HG03521 (cell line): Measurements from ENCODE around the gene GRIK1.

ENCODE experiments used
- ATAC-seq: cut with Tn5 transposase; IDR thresholded peaks from one replicate; pipeline ENCODE4 v1.9.1; 2021; ENCODE audit warnings: mild to moderate bottlenecking, moderate library complexity; ENCODE audit not compliant: unreplicated experiment

The GRIK1 gene

DNA sequence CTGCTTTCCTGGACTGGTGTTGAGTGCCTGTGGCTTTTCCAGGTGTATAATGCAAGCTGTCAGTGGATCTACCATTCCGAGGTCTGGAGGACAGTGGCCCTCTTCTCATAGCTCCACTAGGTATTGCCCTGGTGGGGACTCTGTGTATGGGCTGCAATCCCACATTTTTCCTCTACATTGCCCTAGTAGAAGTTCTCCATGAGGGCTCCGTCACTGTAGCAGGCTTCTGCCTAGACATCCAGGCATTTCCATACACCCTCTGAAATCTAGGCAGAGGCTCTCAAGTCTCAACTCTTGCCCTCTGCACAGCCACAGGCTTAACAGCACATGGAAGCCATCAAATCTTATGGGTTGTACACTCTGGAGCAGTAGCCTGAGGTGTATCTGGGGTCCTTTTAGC, 107.6 kb downstream of the GRIK1 start:
- no peak for ATAC-seq

DNA sequence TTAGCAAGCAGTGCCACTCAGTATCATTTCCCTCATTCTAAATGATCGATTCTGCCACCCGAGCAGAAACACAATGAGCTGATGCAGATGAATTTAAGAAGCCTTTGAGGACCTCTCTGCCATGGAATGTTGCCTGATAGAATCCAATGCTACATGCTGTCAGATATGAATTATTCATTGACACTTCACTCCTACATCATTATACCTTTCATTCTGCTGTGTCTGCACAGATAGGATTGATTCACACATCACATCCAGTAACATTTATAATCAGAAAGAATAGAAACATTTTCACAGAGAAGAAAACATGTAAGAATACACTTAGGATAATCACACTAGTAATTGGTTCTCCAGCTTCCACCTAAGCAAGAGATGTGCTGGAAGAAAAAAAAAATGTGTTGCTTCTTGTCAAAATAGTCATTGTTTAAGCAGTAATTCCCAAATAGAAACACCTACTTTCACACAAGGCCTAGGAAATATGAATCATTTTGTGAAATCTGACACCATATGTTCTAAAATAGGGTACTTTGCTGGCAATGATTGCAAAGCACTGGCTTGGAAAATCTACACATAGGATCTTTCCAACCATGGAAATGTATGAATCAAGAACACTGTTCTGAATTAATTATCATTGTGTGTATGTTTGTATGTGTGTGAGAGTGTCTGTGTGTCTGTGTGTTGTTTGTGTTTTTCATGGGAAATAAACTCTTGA, 110.1 kb downstream of the GRIK1 start:
- no peak for ATAC-seq

DNA sequence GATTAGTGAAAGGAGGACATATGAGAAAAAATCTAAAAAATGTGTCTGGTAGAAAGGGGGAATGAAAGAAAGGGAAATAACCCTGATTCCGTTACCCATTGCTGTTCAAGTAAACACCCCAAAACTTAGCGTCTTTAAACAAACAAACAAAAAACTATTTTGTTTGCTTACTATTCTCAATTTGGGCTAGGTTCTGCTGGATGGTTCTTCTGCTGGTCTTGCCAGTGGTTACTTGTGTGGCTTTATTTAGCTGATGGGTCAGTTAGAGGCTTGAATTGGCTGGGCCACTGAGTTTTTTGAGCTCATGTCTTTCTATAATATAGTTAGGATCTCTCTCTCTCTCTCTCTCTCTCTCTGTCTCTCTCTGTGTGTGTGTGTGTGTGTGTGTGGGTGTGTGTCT, 112.1 kb downstream of the GRIK1 start:
- ATAC-seq = no peak

- ATAC-seq = no peak
These were observed 112.6 kb downstream of the GRIK1 start for GRCh38 chr21:29827236-29827635.

DNA sequence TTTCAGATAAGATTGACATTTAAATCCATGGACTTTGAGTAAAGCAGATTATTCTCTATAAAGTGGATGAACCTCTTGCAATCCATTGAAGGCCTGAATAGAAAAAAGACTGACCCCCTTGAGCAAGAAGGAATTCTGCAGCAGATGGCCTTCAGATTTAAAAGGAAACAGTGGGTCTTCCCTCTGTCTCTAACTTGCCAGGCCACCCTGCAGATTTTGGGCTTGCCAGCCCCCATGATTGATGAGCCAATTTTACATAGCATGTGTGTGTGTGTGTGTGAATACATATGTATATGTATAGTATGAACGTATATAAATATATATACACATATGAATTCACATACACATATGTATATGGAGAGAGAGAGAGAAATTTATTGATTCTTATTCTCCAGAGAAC, 113.4 kb downstream of the GRIK1 start:
- no peak for ATAC-seq

DNA sequence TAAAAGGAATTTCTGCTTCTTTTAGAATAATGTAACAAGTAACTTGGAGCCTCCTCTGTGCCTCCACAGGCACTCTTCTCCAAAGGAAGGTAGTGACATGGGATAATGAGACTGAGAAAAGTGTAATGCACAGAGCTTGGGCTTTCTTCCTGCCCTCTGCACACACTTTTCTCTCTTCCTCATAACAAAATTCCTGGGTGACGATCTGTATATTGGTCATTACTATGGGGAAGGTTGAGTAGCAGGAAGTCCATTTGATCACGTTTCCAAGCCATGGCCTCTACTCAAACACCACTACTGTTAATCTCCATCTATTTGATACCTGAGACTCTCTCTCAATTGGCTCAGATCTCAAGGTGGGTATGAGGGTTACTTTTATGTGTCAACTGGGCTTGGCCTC, 113.9 kb downstream of the GRIK1 start:
- no peak for ATAC-seq

DNA sequence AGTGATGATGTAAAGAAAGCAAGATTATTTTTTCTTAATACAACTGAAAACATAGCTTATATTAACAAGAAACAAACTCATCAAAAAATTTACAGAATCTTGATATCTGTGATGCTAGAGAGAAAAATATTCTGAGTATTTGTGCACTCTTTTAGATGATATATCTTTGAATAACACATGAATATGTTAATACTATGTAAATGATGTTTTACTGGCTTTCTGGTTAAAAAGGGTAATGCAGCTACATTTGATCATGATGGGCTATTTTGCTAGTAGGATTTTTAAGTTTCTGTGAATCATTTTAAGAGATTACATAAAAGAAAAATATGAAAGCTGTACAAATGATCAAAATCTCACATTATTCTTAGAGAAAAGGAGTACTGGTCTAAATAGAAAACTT, 114.5 kb downstream of the GRIK1 start:
- ATAC-seq = no peak

DNA sequence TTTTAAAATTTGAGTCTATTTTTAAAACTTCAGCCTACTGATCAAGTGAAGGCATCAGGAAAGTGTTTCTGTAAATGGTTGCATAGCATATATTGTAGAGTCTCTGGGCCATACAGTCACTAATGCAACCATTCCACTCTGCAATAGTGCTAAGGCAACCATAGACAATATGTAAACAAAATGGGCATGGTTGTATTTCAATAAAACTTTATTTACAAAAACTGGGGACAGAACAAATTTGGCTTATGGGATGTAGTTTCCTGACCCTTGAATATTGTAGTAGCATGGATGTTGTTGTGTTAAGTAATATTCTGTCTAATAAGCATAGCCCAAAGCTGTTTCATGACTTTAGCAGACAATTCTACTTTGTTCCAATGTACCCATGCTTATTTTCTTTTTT, 117.7 kb downstream of the GRIK1 start:
- no peak for ATAC-seq

DNA sequence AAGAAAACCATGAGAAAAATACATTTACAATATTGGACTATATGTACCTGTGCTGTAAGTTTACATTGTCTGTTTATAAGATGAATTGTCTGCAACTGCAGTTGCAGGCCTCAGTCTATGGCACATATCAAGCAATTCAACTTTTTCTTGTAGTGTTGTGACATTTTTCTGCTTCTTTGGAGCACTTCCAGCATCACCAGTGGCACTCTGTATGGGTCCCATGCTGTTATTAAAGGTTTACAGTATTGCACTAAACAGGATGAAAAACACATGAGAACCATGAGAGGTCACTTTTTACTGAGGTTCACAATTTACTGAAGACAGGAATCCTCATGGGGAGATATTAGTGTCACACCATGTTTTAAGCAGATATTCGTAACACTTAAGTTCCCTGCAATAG, 118.6 kb downstream of the GRIK1 start:
- no peak for ATAC-seq

- no peak for ATAC-seq
These were observed 120.0 kb downstream of the GRIK1 start for GRCh38 chr21:29819675-29820326.

GRCh38 chr21:29818383-29818921, 121.3 kb downstream of the GRIK1 start:
- no peak for ATAC-seq

GRCh38 chr21:29817450-29817849, 122.3 kb downstream of the GRIK1 start:
- ATAC-seq = no peak

- no peak for ATAC-seq
These were observed 126.8 kb downstream of the GRIK1 start for GRCh38 chr21:29812947-29813346.

- ATAC-seq = no peak
These were observed 128.9 kb downstream of the GRIK1 start for GRCh38 chr21:29810871-29811270.

DNA sequence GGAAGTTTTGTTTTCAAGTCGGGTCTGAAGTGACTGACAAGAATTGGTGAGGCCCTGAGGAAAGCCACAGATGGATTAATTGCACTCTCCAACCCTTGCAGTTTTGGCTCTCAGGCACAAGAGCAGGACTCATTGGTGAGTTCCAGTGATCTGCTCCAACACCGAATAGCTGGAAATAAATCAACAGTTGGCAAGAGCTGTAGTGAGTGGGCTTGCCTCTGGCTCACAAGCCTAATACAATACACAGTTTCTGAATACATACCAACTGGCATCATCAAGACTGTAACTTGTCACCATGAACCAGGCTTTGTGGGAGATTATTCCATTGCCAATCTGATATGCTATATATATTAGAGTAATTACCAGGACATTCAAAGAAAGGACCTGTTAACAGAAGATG, 131.6 kb downstream of the GRIK1 start:
- no peak for ATAC-seq

DNA sequence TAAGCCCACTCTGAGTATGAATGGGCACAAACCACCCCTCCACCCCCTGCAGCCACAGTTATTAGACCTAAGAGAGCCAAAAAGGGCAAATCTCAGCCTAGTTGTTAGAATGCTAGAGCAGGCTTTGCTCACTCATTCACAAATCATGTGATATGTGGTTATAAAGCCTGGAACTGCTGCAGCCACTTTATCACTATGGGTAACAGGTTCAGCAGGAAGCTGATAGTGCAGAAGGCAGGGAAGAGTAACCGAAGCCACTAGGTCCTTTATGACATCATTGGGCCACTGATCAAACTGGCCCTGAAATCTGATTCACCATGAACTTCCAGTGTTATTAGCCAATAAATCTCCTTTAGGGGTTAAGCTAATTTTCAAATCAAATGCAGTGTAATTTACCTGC, 134.7 kb downstream of the GRIK1 start:
- no peak for ATAC-seq

- ATAC-seq = no peak
These were observed 136.6 kb downstream of the GRIK1 start for GRCh38 chr21:29803191-29803590.

GRCh38 chr21:29801122-29801521, 138.7 kb downstream of the GRIK1 start:
- ATAC-seq = no peak

DNA sequence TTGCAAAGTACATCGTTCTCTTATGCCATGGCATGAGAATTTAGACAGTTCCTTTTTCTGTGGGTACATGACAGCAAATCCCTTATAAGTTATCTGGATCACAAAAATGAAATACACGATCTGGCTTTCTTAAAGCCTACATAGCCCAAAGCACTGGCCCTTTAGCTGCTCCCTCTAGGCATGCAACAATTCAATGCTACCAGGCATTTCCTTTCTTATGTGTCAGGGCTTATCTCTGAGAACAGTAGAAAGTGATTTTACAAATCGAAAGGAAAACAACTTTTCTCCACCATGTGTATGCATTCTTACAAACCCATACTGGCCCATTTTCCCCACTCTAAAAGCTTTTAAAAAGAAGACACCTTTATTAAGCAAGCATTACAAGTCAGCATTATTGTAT, 139.7 kb downstream of the GRIK1 start:
- ATAC-seq = no peak

- no peak for ATAC-seq
These were observed 141.0 kb downstream of the GRIK1 start for GRCh38 chr21:29798840-29799239.

DNA sequence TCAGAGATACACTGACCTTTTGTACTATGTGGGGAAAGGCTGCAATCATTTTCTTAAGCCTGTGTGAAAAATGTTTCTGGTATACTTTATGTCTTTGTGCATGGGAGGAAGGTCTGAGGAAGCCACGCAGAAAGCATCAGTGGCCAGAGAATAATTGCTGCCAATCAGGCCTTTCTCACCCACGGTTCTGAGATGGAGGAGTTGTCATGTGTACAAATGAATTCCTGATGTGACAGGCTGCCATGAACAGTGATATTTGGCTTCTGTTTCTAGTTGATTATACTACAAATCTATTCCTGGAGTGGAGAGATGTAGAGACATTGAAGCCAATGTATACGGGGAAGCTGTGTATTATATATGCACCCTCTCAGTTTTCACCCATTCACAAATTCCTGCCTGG, 142.6 kb downstream of the GRIK1 start:
- ATAC-seq = no peak

DNA sequence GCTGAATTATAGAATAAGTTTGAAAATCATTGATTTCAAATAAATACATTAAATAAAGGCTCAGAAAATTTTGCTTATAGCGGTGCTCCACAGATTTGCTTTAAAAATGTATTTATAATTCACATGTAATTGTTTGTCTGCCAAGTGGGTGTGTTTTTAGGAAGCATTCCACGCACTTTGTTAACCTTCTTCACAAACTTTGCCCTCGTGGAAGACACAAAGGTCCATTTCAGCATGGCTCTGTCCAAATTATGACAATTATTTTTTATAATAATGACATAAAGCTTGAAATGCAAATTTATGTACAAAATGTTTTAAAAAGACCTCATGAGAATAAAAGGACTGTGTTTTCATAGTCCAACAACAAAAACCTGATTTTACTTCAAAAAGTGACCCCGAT, 146.1 kb downstream of the GRIK1 start:
- no peak for ATAC-seq

GRCh38 chr21:29789393-29789792, 150.4 kb downstream of the GRIK1 start:
- ATAC-seq = no peak
